Body of pancreas (tissue), 4 donors: ENCODE measurements around the gene DNER. TPM values are rescaled to one million over a fixed set of nuclear protein-coding genes. Genes with fewer than 3 reads are reported as not detected.
"Not testable (repeated sequence)": the region's sequence is repeated elsewhere in the genome, so short reads cannot be mapped to it uniquely, and the experiment has no call there.

Source experiments
- ATAC-seq: fragments of 150-250 bp; one replicate; pipeline ENCODE4 v1.9.1; 2016
- DNase-seq, 4 donors: peaks; one replicate each; pipeline ENCODE4 v3.0.0-alpha.2; 2019
- H3K27ac ChIP-seq, 4 donors: fragments of 200-600 bp; sonication (generic); 1 replicate in 3 of 4; 2 replicates in 1 of 4; pipeline versions ENCODE4 v1.5.1 to v1.6.1; 2016 to 2019; ENCODE audit warnings: mild to moderate bottlenecking in 1 of 4, mixed read lengths in 1 of 4, moderate library complexity in 1 of 4
- H3K27me3 ChIP-seq, 2 donors: fragments of 200-600 bp; sonication (generic); one replicate each; pipeline ENCODE4 v1.6.0; 2016; ENCODE audit warnings: mild to moderate bottlenecking in 1 of 2
- H3K36me3 ChIP-seq, 2 donors: fragments of 200-600 bp; sonication (generic); replicated peaks in 1 of 2; 2 replicates each; pipeline ENCODE4 v1.5.1; 2016; ENCODE audit warnings: low read depth in 2 of 2; ENCODE audit not compliant: insufficient read depth in 1 of 2
- H3K4me1 ChIP-seq: fragments of 200-600 bp; sonication (generic); one replicate; pipeline ENCODE4 v1.6.0; 2016
- H3K4me3 ChIP-seq, 2 donors: fragments of 200-600 bp; sonication (generic); 1 replicate in 1 of 2; 2 replicates in 1 of 2; pipeline ENCODE4 v1.5.1; 2016 to 2019
- H3K9me3 ChIP-seq, 3 donors: fragments of 200-600 bp; sonication (generic); 1 replicate in 2 of 3; 2 replicates in 1 of 3; pipeline ENCODE4 v1.5.1; 2016
- CTCF ChIP-seq, 7 experiments: fragments of 450-650 bp in 4 of 7; fragments of 200-600 bp in 3 of 7; sonication (generic) in 3 of 7; IDR thresholded peaks; one replicate each; pipeline ENCODE4 v1.5.1; 2016 to 2019; ENCODE audit warnings: antibody characterized with exemption in 7 of 7
- POLR2A ChIP-seq, 3 donors: fragments of 450-650 bp; IDR thresholded peaks; one replicate each; pipeline ENCODE4 v1.6.1; 2016; ENCODE audit warnings: antibody characterized with exemption in 3 of 3, mild to moderate bottlenecking in 2 of 3
- WGBS, 2 donors: methylation state at CpG; one replicate each; pipeline ENCODE4 v1.1.5; 2017; 5-methylcytosine and 5-hydroxymethylcytosine counted together
- intact Hi-C: fragments of 100-400 bp; cut with DNase I; formaldehyde crosslinking; loops from one replicate; pipeline ENCODE4 v1.15.1; 2023
- total RNA-seq, 2 donors: library from RNA; depleted of rRNA; stranded (reverse); fragments of >200 nt; gene quantifications; one replicate each; pipeline ENCODE4 v1.1.0, GENCODE V29; 2016

DNER gene
- 1 to 10 TPM in 1 of 2 donors, under 1 TPM in 1; 0.78 to 1.3 TPM for total RNA-seq

GRCh38 chr2:229714080-229714735, at the start of gene DNER:
Gene DNER (minus strand): TSS chr2:229714555. CDS start chr2:229714423, 132 bp downstream.
- intact Hi-C loops: no loop called here
- TF ChIP-seq CTCF (IDR thresholded peaks at IDR 0.05) (no peak), POLR2A (IDR thresholded peaks at IDR 0.05) (no peak)
- DNase-seq (peak; percentile 29 to 66 (median 54)), ATAC-seq (peak; percentile 83)
- H3K9me3 ChIP-seq: no peaks in the 10 kb centered on the region
- peaks cover 0 to 17% of the 10 kb centered on the region in 2 donors for H3K27me3 ChIP-seq
- no peak within 1 kb of the TSS for H3K27ac ChIP-seq
- H3K4me1 ChIP-seq: peaks cover 18% of the 10 kb centered on the region
- 0 to 1% methylated on average over 2 to 62 of the region's 84 CpGs for WGBS, 2 donors
- H3K36me3 ChIP-seq: no peaks in the 10 kb centered on the region
- H3K4me3 ChIP-seq: no peak within 1 kb of the TSS

GRCh38 chr2:229761663-229762062, 47.3 kb upstream of the DNER start:
- Histone ChIP-seq H3K36me3 (peaks cover under 1 to 13% of the 10 kb centered on the region in 2 donors), H3K9me3 (no peaks in the 10 kb centered on the region), H3K27me3 (no peaks in the 10 kb centered on the region), H3K4me1 (no peaks in the 10 kb centered on the region), H3K27ac (no peak overlapping the region), H3K4me3 (no peak overlapping the region)
- DNase-seq (no peak), ATAC-seq (no peak)
- intact Hi-C loops: no loop called here
- whole genome bisulfite sequencing, 2 donors: 48 to 73% methylated on average over 1 of the region's 1 CpG
- TF ChIP-seq CTCF (IDR thresholded peaks at IDR 0.05) (no peak), POLR2A (IDR thresholded peaks at IDR 0.05) (no peak)

GRCh38 chr2:229757462-229757861, 43.1 kb upstream of the DNER start:
- H3K27ac ChIP-seq, H3K27me3 ChIP-seq, H3K36me3 ChIP-seq, H3K4me1 ChIP-seq, intact Hi-C loops, H3K9me3 ChIP-seq, DNase-seq, H3K4me3 ChIP-seq, ATAC-seq: not testable (repeated sequence)
- WGBS, 2 donors: 95 to 96% methylated on average over 10 of the region's 10 CpGs

- TF ChIP-seq CTCF (IDR thresholded peaks at IDR 0.05) (no peak), POLR2A (IDR thresholded peaks at IDR 0.05) (no peak)
- ATAC-seq (no peak), DNase-seq (no peak)
- H3K27ac ChIP-seq: no peak overlapping the region
- H3K4me3 ChIP-seq: no peak overlapping the region
- intact Hi-C loops: no loop called here
- no peaks in the 10 kb centered on the region for H3K27me3 ChIP-seq
- H3K9me3 ChIP-seq: no peaks in the 10 kb centered on the region
- no peaks in the 10 kb centered on the region for H3K4me1 ChIP-seq
- H3K36me3 ChIP-seq: no peaks in the 10 kb centered on the region
- 56 to 61% methylated on average over 11 of the region's 11 CpGs for WGBS, 2 donors
Measured at GRCh38 chr2:229752970-229753729, 38.8 kb upstream of the DNER start.

- DNase-seq (no peak), ATAC-seq (no peak)
- no peak for TF ChIP-seq CTCF (IDR thresholded peaks at IDR 0.05)
- TF ChIP-seq POLR2A (IDR thresholded peaks at IDR 0.05): no peak
- H3K4me3 ChIP-seq: no peak overlapping the region
- H3K4me1 ChIP-seq: no peaks in the 10 kb centered on the region
- H3K9me3 ChIP-seq: no peaks in the 10 kb centered on the region
- 89 to 90% methylated on average over 6 of the region's 6 CpGs for WGBS, 2 donors
- H3K27ac ChIP-seq: no peak overlapping the region
- no peaks in the 10 kb centered on the region for H3K27me3 ChIP-seq
- intact Hi-C loops: no loop called here
- H3K36me3 ChIP-seq: no peaks in the 10 kb centered on the region
Measured at GRCh38 chr2:229749779-229750178, 35.4 kb upstream of the DNER start.
